HepG2 (cell line): ENCODE data around the gene ARL5C. TPM values are rescaled to one million over a fixed set of nuclear protein-coding genes. Genes with fewer than 3 reads are reported as not detected.

Experiments used
- ATAC-seq: fragments of 200-7000 bp; cut with Tn5 transposase; 3 replicates; pipeline ENCODE4 v1.9.1; 2020; ENCODE audit warnings: mild to moderate bottlenecking, moderate library complexity
- BruUV-seq: library from RNA; stranded (reverse); fragments of 400-500 nt; replicated peaks from 2 replicates; lab custom pipeline; 2021; lab: Mats Ljungman, UMichigan
- CTCF ChIA-PET: fragments of 300-600 bp; formaldehyde crosslinking; extraction: SDS; loops from one replicate; lab custom pipeline; 2021; ENCODE audit warnings: low total read pairs, inconsistent platforms, low intra/inter-chr PET ratio; lab: Yijun Ruan, JAX
- POLR2A ChIA-PET: fragments of 350-600 bp; sonication (Branson Sonifier 250); formaldehyde crosslinking; loops from one replicate; lab custom pipeline; 2020; ENCODE audit warnings: antibody characterized with exemption, inconsistent platforms; lab: Yijun Ruan, JAX
- DNase-seq: peaks from one replicate; pipeline ENCODE4 v3.0.0-alpha.2; 2015; ENCODE audit warnings: low spot score
- FAIRE-seq: peaks from 3 replicates; lab custom pipeline; 2011; peaks lifted over from hg19 to GRCh38; lab: Jason Lieb, UNC
- H2AFZ ChIP-seq: one replicate; pipeline ENCODE4 v1.6.1; 2011; ENCODE audit warnings: low read length, inconsistent platforms
- H3K27ac ChIP-seq: fragments of 300-600 bp; 3 replicates; pipeline ENCODE4 v1.8.0; 2011; ENCODE audit warnings: mixed run types, mild to moderate bottlenecking, mixed read lengths, low read length, inconsistent platforms; ENCODE audit not compliant: insufficient read depth; ENCODE audit errors: extremely low read length
- H3K27me3 ChIP-seq, 2 experiments: fragments of 200-600 bp in 1 of 2; 2 replicates in 1 of 2; 3 replicates in 1 of 2; pipeline versions ENCODE4 v1.6.0 to v1.8.0; 2011; ENCODE audit warnings: low read length in 2 of 2, mild to moderate bottlenecking in 2 of 2, moderate library complexity in 2 of 2, inconsistent platforms in 1 of 2; ENCODE audit not compliant: insufficient read depth in 2 of 2, control insufficient read depth in 1 of 2
- H3K36me3 ChIP-seq, 2 experiments: fragments of 200-600 bp in 1 of 2; replicated peaks in 1 of 2; 2 replicates in 1 of 2; 3 replicates in 1 of 2; pipeline versions ENCODE4 v1.5.1 to v1.8.0; 2011; ENCODE audit warnings: low read length in 2 of 2, inconsistent platforms in 1 of 2; ENCODE audit not compliant: insufficient read depth in 2 of 2, control insufficient read depth in 1 of 2
- H3K4me1 ChIP-seq: 2 replicates; pipeline ENCODE4 v1.5.1; 2012; ENCODE audit warnings: low read length, inconsistent platforms; ENCODE audit not compliant: insufficient read depth
- H3K4me2 ChIP-seq: 2 replicates; pipeline ENCODE4 v1.6.0; 2011; ENCODE audit warnings: low read depth, low read length, inconsistent platforms
- H3K4me3 ChIP-seq, 3 experiments: fragments of 200-600 bp in 1 of 3; sonication (generic), shearing (Covaris generic) in 1 of 3; replicated peaks in 1 of 3; 2 replicates each; pipeline ENCODE4 v1.5.1; 2011 to 2016; ENCODE audit warnings: low read length in 3 of 3, inconsistent platforms in 2 of 3, low read depth in 2 of 3, mild to moderate bottlenecking in 2 of 3, control low read depth in 1 of 3, mixed read lengths in 1 of 3; ENCODE audit not compliant: insufficient read depth in 1 of 3
- H3K79me2 ChIP-seq: one replicate; pipeline ENCODE4 v1.6.1; 2011; ENCODE audit warnings: low read length, inconsistent platforms; ENCODE audit not compliant: insufficient read depth
- H3K9ac ChIP-seq: 2 replicates; pipeline ENCODE4 v1.6.0; 2011; ENCODE audit warnings: mild to moderate bottlenecking, low read depth, low read length, inconsistent platforms; ENCODE audit not compliant: insufficient read depth
- H3K9me3 ChIP-seq: 2 replicates; pipeline ENCODE4 v1.5.1; 2012; ENCODE audit warnings: mild to moderate bottlenecking, low read length
- H4K20me1 ChIP-seq: 2 replicates; pipeline ENCODE4 v1.6.0; 2011; ENCODE audit warnings: inconsistent platforms, mild to moderate bottlenecking, low read length, moderate library complexity; ENCODE audit not compliant: insufficient read depth
- EP300 ChIP-seq, 3 experiments: sonication (generic) in 1 of 3; formaldehyde crosslinking in 1 of 3; IDR thresholded peaks; 2 replicates each; pipeline versions ENCODE4 v1.5.1 to v1.6.1; 2011 to 2020; ENCODE audit warnings: low read depth in 2 of 3, low read length in 2 of 3, borderline replicate concordance in 1 of 3, improper control_type of control experiment in 1 of 3, mild to moderate bottlenecking in 1 of 3, missing genetic modification reagents in 1 of 3, moderate library complexity in 1 of 3
- ETV5 ChIP-seq: IDR thresholded peaks from 2 replicates; pipeline ENCODE4 v1.6.1; 2018; ENCODE audit warnings: missing biosample characterization, missing genetic modification reagents, inconsistent platforms, borderline replicate concordance
- FOXA3 ChIP-seq: IDR thresholded peaks from 2 replicates; pipeline ENCODE4 v1.6.1; 2016; ENCODE audit warnings: missing genetic modification reagents, missing compliant biosample characterization
- GTF2F1 ChIP-seq: fragments of 150-350 bp; IDR thresholded peaks from 2 replicates; pipeline ENCODE4 v1.6.1; 2014; ENCODE audit warnings: low read length
- NPAS2 ChIP-seq: sonication (generic); formaldehyde crosslinking; IDR thresholded peaks from 2 replicates; pipeline ENCODE4 v1.8.0; 2022; ENCODE audit warnings: mild to moderate bottlenecking, missing genetic modification reagents, borderline replicate concordance
- TBL1XR1 ChIP-seq: fragments of 150-350 bp; IDR thresholded peaks from 2 replicates; pipeline ENCODE4 v1.6.1; 2014; ENCODE audit warnings: borderline replicate concordance, low read length; ENCODE audit not compliant: partially characterized antibody
- ZNF124 ChIP-seq: sonication (generic); formaldehyde crosslinking; IDR thresholded peaks from 2 replicates; pipeline ENCODE4 v1.4.0; 2020; ENCODE audit warnings: missing genetic modification reagents
- ZNF225 ChIP-seq: sonication (generic); formaldehyde crosslinking; IDR thresholded peaks from 2 replicates; pipeline ENCODE4 v1.4.0; 2020; ENCODE audit warnings: mild to moderate bottlenecking, missing genetic modification reagents
- ZNF256 ChIP-seq: sonication (generic); formaldehyde crosslinking; conservative IDR thresholded peaks from 2 replicates; pipeline ENCODE4 v1.4.0; 2020; ENCODE audit warnings: missing genetic modification reagents
- WGBS: methylation state at CpG from one replicate; pipeline ENCODE4 v1.1.6; 2017; ENCODE audit warnings: low lambda C conversion rate; 5-methylcytosine and 5-hydroxymethylcytosine counted together
- in situ Hi-C: cut with HindIII; loops from 2 replicates; pipeline ENCODE4 v1.10.0; 2017; ENCODE audit warnings: low pct_unique_long_range_greater_than_20kb; ENCODE audit not compliant: extremely low pct_ligation_motif_present
- intact Hi-C: fragments of 100-400 bp; cut with micrococcal nuclease; formaldehyde crosslinking; loops from one replicate; pipeline ENCODE4 v1.10.0; 2022; ENCODE audit not compliant: unreplicated experiment
- polyA plus RNA-seq, 8 experiments: library from polyadenylated mRNA; depleted of rRNA in 3 of 8; stranded (reverse) in 7 of 8; unstranded in 1 of 8; fragments of >200 nt; fragmentation: Illumina TruSeq in 4 of 8; extraction: Trizol in 4 of 8; gene quantifications; 2 replicates each; pipeline versions ENCODE4 v1.2.1 to v1.2.3, GENCODE V29; 2011 to 2016; ENCODE audit warnings: low read depth in 4 of 8, missing spikeins in 1 of 8, mixed read lengths in 1 of 8; ENCODE audit not compliant: insufficient read depth in 1 of 8
- total RNA-seq, 5 experiments: library from RNA; depleted of rRNA; stranded (reverse); fragments of >200 nt; fragmentation: Illumina TruSeq; extraction: Trizol; gene quantifications; 2 replicates each; pipeline ENCODE4 v1.2.3, GENCODE V29; 2016; ENCODE audit warnings: low read depth in 1 of 5
- TF ChIP-seq, protein P1 (sequence below): IDR thresholded peaks from 2 replicates; pipeline ENCODE4 v1.6.1; 2016; ENCODE audit warnings: low read depth, control low read depth
- TF ChIP-seq, protein P2 (sequence below): sonication (generic); formaldehyde crosslinking; IDR thresholded peaks from 2 replicates; pipeline ENCODE4 v1.4.0; 2020; ENCODE audit warnings: mild to moderate bottlenecking, missing genetic modification reagents
- TF ChIP-seq, protein P3 (sequence below): sonication (generic); formaldehyde crosslinking; IDR thresholded peaks from 2 replicates; pipeline ENCODE4 v1.4.0; 2020; ENCODE audit warnings: mild to moderate bottlenecking, missing genetic modification reagents
- TF ChIP-seq, protein P4 (sequence below): sonication (generic); formaldehyde crosslinking; IDR thresholded peaks from 2 replicates; pipeline ENCODE4 v1.4.0; 2020; ENCODE audit warnings: missing genetic modification reagents

Gene ARL5C
- total and polyA plus RNA-seq, 2 of the 13 experiments (the other 11 are each of a cell fraction or from before 2014, with no cell fraction given), result not detected

DNA sequence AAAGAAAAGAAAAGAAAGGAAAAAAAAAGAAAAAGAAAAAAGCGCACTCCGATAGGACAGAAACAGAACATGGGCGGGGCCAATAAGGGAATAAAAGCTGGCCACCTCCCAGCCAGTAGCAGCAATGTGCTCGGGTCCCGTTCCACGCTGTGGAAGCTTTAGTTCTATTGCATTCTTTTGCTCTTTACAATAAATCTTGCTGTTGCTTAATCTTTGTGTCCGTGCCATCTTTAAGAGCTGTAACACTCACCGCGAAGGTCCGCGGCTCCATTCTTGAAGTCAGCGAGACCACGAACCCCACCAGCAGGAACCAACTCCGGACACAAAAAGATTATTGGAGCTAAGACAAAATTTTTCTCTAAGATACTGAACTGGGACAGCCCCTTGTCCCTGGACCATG, 3.1 kb upstream of the ARL5C start:
- no peak for FAIRE-seq
- DNase-seq, result no peak
- in situ Hi-C loops, result loop anchor here (25.0 kb wide), 1 partner anchor 407 kb away; the partner anchor contains the start of gene PSMB3
- no peak for ATAC-seq
- no peak overlapping the region for H3K4me2 ChIP-seq
- ChIA-PET CTCF (no interaction called here), POLR2A (no interaction called here)
- intact Hi-C loops, result no loop called here
- H3K79me2 ChIP-seq, result no peaks in the 10 kb centered on the region
- no peak overlapping the region for H3K9ac ChIP-seq
- H3K36me3 ChIP-seq, result no peaks in the 10 kb centered on the region
- no peak overlapping the region for H3K4me3 ChIP-seq
- H3K27me3 ChIP-seq, result peaks cover 4 to 27% of the 10 kb centered on the region in 2 experiments; a peak in 4 of 5 replicates
- no TSS peak for BruUV-seq
- H2AFZ ChIP-seq, result no peak overlapping the region
- no peak overlapping the region for H3K27ac ChIP-seq
- H3K4me1 ChIP-seq, result peaks cover 11% of the 10 kb centered on the region; the same call in 1 of the 2 replicates
- H3K9me3 ChIP-seq, result no peaks in the 10 kb centered on the region
- 79% methylated on average over 14 of the region's 14 CpGs for WGBS
- no peaks in the 10 kb centered on the region for H4K20me1 ChIP-seq
- TF ChIP-seq, protein P1, sequence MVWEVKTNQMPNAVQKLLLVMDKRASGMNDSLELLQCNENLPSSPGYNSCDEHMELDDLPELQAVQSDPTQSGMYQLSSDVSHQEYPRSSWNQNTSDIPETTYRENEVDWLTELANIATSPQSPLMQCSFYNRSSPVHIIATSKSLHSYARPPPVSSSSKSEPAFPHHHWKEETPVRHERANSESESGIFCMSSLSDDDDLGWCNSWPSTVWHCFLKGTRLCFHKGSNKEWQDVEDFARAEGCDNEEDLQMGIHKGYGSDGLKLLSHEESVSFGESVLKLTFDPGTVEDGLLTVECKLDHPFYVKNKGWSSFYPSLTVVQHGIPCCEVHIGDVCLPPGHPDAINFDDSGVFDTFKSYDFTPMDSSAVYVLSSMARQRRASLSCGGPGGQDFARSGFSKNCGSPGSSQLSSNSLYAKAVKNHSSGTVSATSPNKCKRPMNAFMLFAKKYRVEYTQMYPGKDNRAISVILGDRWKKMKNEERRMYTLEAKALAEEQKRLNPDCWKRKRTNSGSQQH (CRISPR knock-in tag), result no peak
- TF ChIP-seq, protein P2, sequence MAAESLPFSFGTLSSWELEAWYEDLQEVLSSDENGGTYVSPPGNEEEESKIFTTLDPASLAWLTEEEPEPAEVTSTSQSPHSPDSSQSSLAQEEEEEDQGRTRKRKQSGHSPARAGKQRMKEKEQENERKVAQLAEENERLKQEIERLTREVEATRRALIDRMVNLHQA, result no peak
- TF ChIP-seq NPAS2 (CRISPR knock-in tag), result no peak
- TF ChIP-seq GTF2F1, result no peak
- TF ChIP-seq, protein P3, sequence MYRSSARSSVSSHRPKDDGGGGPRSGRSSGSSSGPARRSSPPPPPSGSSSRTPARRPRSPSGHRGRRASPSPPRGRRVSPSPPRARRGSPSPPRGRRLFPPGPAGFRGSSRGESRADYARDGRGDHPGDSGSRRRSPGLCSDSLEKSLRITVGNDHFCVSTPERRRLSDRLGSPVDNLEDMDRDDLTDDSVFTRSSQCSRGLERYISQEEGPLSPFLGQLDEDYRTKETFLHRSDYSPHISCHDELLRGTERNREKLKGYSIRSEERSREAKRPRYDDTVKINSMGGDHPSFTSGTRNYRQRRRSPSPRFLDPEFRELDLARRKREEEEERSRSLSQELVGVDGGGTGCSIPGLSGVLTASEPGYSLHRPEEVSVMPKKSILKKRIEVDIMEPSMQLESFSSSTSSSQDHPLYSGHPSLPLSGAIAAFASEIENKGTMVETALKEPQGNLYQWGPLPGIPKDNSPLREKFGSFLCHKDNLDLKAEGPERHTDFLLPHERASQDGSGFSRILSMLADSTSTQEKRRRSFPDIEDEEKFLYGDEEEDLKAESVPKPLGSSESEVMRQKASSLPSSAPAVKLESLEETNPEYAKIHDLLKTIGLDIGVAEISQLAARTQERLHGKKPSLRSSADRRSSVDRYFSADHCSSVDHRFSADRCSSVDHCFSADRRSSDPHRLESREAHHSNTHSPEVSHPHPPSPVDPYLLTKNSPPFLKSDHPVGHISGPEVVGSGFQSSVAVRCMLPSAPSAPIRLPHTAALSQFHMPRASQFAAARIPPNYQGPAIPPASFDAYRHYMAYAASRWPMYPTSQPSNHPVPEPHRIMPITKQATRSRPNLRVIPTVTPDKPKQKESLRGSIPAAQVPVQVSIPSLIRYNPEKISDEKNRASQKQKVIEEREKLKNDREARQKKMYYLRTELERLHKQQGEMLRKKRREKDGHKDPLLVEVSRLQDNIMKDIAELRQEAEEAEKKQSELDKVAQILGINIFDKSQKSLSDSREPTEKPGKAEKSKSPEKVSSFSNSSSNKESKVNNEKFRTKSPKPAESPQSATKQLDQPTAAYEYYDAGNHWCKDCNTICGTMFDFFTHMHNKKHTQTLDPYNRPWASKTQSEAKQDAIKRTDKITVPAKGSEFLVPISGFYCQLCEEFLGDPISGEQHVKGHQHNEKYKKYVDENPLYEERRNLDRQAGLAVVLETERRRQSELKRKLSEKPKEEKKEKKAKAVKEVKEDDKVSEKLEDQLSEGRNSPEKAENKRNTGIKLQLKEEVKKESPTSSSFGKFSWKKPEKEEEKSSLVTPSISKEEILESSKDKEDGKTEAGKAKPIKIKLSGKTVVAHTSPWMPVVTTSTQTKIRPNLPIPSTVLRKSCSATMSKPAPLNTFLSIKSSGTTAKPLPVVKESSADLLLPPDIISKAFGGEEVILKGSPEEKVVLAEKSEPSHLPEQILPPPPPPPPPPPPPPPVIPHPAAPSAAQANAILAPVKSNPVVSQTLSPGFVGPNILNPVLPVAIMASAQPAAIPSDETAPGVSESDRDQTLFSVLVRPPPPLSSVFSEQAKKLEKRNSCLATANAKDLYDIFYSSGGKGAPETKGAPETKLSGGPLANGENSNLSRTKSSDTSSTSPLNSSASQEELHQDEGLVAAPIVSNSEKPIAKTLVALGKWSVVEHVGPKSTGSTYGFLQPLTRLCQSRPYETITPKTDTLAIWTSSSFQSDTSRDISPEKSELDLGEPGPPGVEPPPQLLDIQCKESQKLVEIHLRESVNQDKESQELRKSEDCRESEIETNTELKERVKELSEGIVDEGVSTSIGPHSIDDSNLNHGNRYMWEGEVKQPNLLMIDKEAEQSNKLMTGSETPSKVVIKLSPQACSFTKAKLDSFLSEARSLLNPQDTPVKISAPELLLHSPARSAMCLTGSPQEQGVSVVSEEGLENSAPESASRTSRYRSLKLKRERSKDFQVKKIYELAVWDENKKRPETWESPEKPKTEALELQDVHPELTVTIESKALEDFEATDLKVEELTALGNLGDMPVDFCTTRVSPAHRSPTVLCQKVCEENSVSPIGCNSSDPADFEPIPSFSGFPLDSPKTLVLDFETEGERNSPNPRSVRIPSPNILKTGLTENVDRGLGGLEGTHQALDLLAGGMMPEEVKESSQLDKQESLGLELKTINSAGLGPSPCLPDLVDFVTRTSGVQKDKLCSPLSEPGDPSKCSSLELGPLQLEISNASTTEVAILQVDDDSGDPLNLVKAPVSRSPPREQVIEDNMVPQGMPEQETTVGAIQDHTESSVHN (CRISPR knock-in tag), result no peak
- no peak for TF ChIP-seq ZNF256 (CRISPR knock-in tag)
- TF ChIP-seq, protein P4, sequence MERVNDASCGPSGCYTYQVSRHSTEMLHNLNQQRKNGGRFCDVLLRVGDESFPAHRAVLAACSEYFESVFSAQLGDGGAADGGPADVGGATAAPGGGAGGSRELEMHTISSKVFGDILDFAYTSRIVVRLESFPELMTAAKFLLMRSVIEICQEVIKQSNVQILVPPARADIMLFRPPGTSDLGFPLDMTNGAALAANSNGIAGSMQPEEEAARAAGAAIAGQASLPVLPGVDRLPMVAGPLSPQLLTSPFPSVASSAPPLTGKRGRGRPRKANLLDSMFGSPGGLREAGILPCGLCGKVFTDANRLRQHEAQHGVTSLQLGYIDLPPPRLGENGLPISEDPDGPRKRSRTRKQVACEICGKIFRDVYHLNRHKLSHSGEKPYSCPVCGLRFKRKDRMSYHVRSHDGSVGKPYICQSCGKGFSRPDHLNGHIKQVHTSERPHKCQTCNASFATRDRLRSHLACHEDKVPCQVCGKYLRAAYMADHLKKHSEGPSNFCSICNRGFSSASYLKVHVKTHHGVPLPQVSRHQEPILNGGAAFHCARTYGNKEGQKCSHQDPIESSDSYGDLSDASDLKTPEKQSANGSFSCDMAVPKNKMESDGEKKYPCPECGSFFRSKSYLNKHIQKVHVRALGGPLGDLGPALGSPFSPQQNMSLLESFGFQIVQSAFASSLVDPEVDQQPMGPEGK, result no peak
- TF ChIP-seq TBL1XR1, result no peak
- TF ChIP-seq FOXA3 (CRISPR knock-in tag), result no peak
- TF ChIP-seq ZNF124, result no peak
- TF ChIP-seq ETV5, result no peak
- TF ChIP-seq EP300 (IDR thresholded peaks at IDR 0.05; ENCODE audit: low read depth in 2 of 2, low read length in 2 of 2), result no peak
- TF ChIP-seq EP300 (CRISPR knock-in tag; IDR thresholded peaks at IDR 0.05; ENCODE audit: borderline replicate concordance), result no peak
- TF ChIP-seq ZNF225, result no peak
